Right lobe of liver (tissue), 4 donors: Measurements from ENCODE around the gene APOA1.

ENCODE experiments used
- CTCF ChIP-seq, 4 donors: fragments of 200-600 bp in 3 of 4; fragments of 450-650 bp in 1 of 4; IDR thresholded peaks; one replicate each; pipeline versions ENCODE4 v1.5.1 to v1.8.0; 2016 to 2022; ENCODE audit warnings: antibody characterized with exemption in 4 of 4, mild to moderate bottlenecking in 2 of 4
- POLR2A ChIP-seq: fragments of 450-650 bp; IDR thresholded peaks from one replicate; pipeline ENCODE4 v1.6.1; 2017; ENCODE audit warnings: antibody characterized with exemption, mild to moderate bottlenecking
- donor health status: DM: no; HTN: no; CAD: no.
- donor health status: DM: no; HTN: no; CAD: no.
- donor health status: DM: no; HTN: yes; CAD: no.

DNA sequence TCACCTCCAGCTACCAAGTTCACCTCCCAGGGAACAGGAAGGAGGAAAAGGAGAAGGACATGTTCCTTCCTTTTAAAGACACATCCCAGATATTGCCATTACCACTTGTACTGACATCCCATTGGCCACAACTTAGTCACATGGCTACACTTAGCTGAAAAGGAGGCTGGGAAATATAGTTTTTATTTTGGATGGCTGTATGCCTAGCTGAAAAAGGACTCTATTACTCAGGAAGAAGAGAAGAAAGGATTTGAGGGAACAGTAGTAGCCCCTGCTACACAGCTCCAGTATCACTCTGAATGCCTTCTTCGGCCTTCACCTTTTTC, 43.7 kb downstream of the APOA1 start:
- TF ChIP-seq CTCF (IDR thresholded peaks at IDR 0.05), result no peak
- no peak for TF ChIP-seq POLR2A
